Measurements from ENCODE around the gene OR5H2. TPM values are rescaled to one million over a fixed set of nuclear protein-coding genes. Genes with fewer than 3 reads are reported as not detected.

OR5H2 gene
- total RNA-seq (not detected in 2 replicates), polyA plus RNA-seq (not detected in 2 replicates)

DNA sequence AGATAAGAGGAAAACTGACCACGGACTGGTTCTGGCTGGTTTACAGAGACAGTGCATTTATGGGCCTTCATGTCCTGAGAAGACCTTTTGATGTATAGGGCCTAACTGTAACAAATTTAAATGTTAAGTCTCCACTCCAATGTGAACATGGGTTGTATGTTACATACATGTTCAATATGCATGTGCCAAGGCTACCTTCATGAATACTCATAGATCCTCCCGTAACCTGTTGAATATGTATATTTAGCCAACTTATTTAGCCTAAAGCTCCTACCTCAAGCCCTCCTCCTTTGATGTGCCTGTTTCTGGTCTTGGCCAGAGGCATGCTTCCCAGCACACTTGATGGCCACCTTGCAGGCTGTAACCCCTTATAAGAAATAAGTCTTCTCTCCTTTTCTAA lies at the start of gene OR5H2:
TSS of gene OR5H2 (plus strand) at position 301 of the 400 bp plus-strand sequence. CDS start 398 bp downstream, outside the sequence.
- Histone ChIP-seq H2AFZ (no peak within 1 kb of the TSS), H3K79me2 (no peaks in the 10 kb centered on the region), H4K20me1 (ENCODE audit: insufficient read depth, poor library complexity, severe bottlenecking) (no peaks in the 10 kb centered on the region), H3K27me3 (no peaks in the 10 kb centered on the region), H3K9me3 (ENCODE audit: low read depth) (no peaks in the 10 kb centered on the region), H3K9me2 (replicated peaks; ENCODE audit: insufficient read depth) (no peaks in the 10 kb centered on the region), H3K27ac (no peak within 1 kb of the TSS), H3K4me2 (no peak within 1 kb of the TSS), H3K4me3 (no peak within 1 kb of the TSS), H3K36me3 (replicated peaks; ENCODE audit: insufficient read depth, low read depth) (no peaks in the 10 kb centered on the region), H3K4me1 (ENCODE audit: insufficient read depth) (no peaks in the 10 kb centered on the region)
- no peak for TF ChIP-seq EZH2 (IDR thresholded peaks at IDR 0.05; ENCODE audit: borderline replicate concordance)
- TF ChIP-seq, protein P1, sequence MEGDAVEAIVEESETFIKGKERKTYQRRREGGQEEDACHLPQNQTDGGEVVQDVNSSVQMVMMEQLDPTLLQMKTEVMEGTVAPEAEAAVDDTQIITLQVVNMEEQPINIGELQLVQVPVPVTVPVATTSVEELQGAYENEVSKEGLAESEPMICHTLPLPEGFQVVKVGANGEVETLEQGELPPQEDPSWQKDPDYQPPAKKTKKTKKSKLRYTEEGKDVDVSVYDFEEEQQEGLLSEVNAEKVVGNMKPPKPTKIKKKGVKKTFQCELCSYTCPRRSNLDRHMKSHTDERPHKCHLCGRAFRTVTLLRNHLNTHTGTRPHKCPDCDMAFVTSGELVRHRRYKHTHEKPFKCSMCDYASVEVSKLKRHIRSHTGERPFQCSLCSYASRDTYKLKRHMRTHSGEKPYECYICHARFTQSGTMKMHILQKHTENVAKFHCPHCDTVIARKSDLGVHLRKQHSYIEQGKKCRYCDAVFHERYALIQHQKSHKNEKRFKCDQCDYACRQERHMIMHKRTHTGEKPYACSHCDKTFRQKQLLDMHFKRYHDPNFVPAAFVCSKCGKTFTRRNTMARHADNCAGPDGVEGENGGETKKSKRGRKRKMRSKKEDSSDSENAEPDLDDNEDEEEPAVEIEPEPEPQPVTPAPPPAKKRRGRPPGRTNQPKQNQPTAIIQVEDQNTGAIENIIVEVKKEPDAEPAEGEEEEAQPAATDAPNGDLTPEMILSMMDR (IDR thresholded peaks at IDR 0.05; ENCODE audit: poor library complexity) = no peak
- TF ChIP-seq EZH2phosphoT487 (IDR thresholded peaks at IDR 0.05; ENCODE audit: low read depth, severe bottlenecking, unreplicated experiment) = no peak
- 54% methylated on average over 2 of the region's 2 CpGs for WGBS (ENCODE audit: low lambda C conversion rate, missing lambda C conversion rate)
- no peak for DNase-seq (ENCODE audit: low spot score)

DNA sequence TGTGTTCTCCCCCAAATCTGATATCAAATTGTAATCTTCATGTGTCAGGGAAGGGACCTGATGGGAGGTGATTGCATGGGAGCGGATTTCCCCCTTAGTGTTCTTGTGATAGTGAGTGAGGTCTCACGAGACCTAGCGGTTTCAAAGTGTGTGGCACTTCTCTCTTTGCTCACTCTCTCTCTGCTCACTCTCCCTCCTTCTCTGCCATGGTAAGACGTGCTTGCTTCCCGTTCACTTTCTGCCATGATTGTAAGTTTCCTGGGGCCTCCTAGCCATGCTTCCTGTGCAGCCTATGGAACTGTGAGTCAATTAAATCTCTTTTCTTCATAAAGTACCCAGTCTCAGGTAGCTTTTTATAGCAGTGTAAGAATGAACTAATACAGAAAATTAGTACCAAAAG lies 48.8 kb upstream of the OR5H2 start:
- Histone ChIP-seq H3K9me2 (replicated peaks; ENCODE audit: insufficient read depth) (no peaks in the 10 kb centered on the region), H4K20me1 (ENCODE audit: insufficient read depth, poor library complexity, severe bottlenecking) (no peaks in the 10 kb centered on the region), H3K9me3 (ENCODE audit: low read depth) (no peaks in the 10 kb centered on the region), H3K27ac (no peak overlapping the region), H3K4me2 (no peak overlapping the region), H3K36me3 (replicated peaks; ENCODE audit: insufficient read depth, low read depth) (no peaks in the 10 kb centered on the region), H3K27me3 (no peaks in the 10 kb centered on the region), H3K79me2 (no peaks in the 10 kb centered on the region), H2AFZ (no peak overlapping the region), H3K4me1 (ENCODE audit: insufficient read depth) (no peaks in the 10 kb centered on the region), H3K4me3 (no peak overlapping the region)
- no peak for TF ChIP-seq EZH2 (IDR thresholded peaks at IDR 0.05; ENCODE audit: borderline replicate concordance)
- TF ChIP-seq, protein P1 (IDR thresholded peaks at IDR 0.05; ENCODE audit: poor library complexity) = no peak
- TF ChIP-seq EZH2phosphoT487 (IDR thresholded peaks at IDR 0.05; ENCODE audit: low read depth, severe bottlenecking, unreplicated experiment) = no peak
- DNase-seq (ENCODE audit: low spot score) = no peak
- whole genome bisulfite sequencing (ENCODE audit: low lambda C conversion rate, missing lambda C conversion rate) = 84% methylated on average over 5 of the region's 5 CpGs

DNA sequence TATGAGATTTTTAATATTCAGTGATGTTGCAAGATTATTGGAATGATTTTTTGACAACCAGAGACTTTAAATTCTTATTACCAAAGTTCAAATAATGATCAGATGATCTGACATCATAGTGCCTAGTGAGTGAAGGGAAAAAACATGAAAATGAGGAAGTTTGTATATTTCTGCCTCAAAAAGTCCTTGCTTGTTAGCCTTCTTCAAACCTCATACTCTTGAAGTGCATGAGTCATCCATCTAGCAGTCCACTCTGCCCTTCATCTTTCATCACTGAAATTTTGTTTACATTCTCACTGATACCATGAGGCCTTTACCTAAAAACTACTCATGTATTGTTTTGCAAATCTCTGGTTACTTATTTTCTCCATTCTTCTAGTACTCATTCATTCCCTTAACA lies 42.2 kb upstream of the OR5H2 start:
- Histone ChIP-seq H3K9me2 (replicated peaks; ENCODE audit: insufficient read depth) (no peaks in the 10 kb centered on the region), H3K36me3 (replicated peaks; ENCODE audit: insufficient read depth, low read depth) (no peaks in the 10 kb centered on the region), H3K4me2 (no peak overlapping the region), H3K4me1 (ENCODE audit: insufficient read depth) (no peaks in the 10 kb centered on the region), H2AFZ (no peak overlapping the region), H3K79me2 (no peaks in the 10 kb centered on the region), H4K20me1 (ENCODE audit: insufficient read depth, poor library complexity, severe bottlenecking) (no peaks in the 10 kb centered on the region), H3K4me3 (no peak overlapping the region), H3K9me3 (ENCODE audit: low read depth) (no peaks in the 10 kb centered on the region), H3K27ac (no peak overlapping the region), H3K27me3 (no peaks in the 10 kb centered on the region)
- DNase-seq (ENCODE audit: low spot score) = no peak
- no peak for TF ChIP-seq EZH2 (IDR thresholded peaks at IDR 0.05; ENCODE audit: borderline replicate concordance)
- no peak for TF ChIP-seq EZH2phosphoT487 (IDR thresholded peaks at IDR 0.05; ENCODE audit: low read depth, severe bottlenecking, unreplicated experiment)
- TF ChIP-seq, protein P1 (IDR thresholded peaks at IDR 0.05; ENCODE audit: poor library complexity) = no peak

DNA sequence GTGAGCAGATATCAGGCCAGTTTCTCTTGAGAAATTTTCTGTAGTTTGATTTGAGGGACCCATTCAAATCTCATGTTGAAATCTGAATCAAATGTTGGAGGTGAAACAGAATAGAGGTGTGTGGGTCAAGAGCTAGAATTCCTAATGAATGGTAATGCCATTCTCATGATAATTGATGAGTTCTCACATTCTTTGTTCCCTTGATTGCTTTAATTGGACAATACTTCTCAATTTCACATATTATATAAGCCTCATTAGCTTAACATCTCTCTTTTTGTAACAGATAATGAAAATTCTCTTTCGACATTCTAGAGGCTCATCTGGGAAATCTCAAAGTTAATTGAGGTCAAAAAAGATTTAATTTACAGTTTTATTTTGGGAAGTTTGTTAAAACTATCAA lies 40.1 kb upstream of the OR5H2 start:
- H4K20me1 ChIP-seq (ENCODE audit: insufficient read depth, poor library complexity, severe bottlenecking) = no peaks in the 10 kb centered on the region

More for the DNA sequence above, 40.1 kb upstream of the OR5H2 start:
- DNase-seq (ENCODE audit: low spot score) = no peak
- Histone ChIP-seq H3K27ac (no peak overlapping the region), H3K9me2 (replicated peaks; ENCODE audit: insufficient read depth) (no peaks in the 10 kb centered on the region), H3K79me2 (no peaks in the 10 kb centered on the region), H3K4me3 (no peak overlapping the region), H3K4me1 (ENCODE audit: insufficient read depth) (no peaks in the 10 kb centered on the region), H3K36me3 (replicated peaks; ENCODE audit: insufficient read depth, low read depth) (no peaks in the 10 kb centered on the region), H3K27me3 (no peaks in the 10 kb centered on the region), H3K4me2 (no peak overlapping the region), H2AFZ (no peak overlapping the region), H3K9me3 (ENCODE audit: low read depth) (no peaks in the 10 kb centered on the region)
- TF ChIP-seq EZH2 (IDR thresholded peaks at IDR 0.05; ENCODE audit: borderline replicate concordance) (no peak), EZH2phosphoT487 (IDR thresholded peaks at IDR 0.05; ENCODE audit: low read depth, severe bottlenecking, unreplicated experiment) (no peak)
- TF ChIP-seq, protein P1 (IDR thresholded peaks at IDR 0.05; ENCODE audit: poor library complexity) = no peak
- WGBS (ENCODE audit: low lambda C conversion rate, missing lambda C conversion rate) = 69% methylated on average over 1 of the region's 1 CpG
